Iris pigment epithelial cell (primary cell): ENCODE results near the gene PRELID1.
A peak's percentile ranks its signal among the peaks of the same experiment; 100 is the strongest.
"Not testable (repeated sequence)": the region's sequence is repeated elsewhere in the genome, so short reads cannot be mapped to it uniquely, and the experiment has no call there.

Experiments used
- DNase-seq: peaks from one replicate; pipeline ENCODE4 v3.0.0-alpha.2; 2011; ENCODE audit warnings: low read depth

PRELID1 gene, protein sequence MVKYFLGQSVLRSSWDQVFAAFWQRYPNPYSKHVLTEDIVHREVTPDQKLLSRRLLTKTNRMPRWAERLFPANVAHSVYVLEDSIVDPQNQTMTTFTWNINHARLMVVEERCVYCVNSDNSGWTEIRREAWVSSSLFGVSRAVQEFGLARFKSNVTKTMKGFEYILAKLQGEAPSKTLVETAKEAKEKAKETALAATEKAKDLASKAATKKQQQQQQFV

DNA sequence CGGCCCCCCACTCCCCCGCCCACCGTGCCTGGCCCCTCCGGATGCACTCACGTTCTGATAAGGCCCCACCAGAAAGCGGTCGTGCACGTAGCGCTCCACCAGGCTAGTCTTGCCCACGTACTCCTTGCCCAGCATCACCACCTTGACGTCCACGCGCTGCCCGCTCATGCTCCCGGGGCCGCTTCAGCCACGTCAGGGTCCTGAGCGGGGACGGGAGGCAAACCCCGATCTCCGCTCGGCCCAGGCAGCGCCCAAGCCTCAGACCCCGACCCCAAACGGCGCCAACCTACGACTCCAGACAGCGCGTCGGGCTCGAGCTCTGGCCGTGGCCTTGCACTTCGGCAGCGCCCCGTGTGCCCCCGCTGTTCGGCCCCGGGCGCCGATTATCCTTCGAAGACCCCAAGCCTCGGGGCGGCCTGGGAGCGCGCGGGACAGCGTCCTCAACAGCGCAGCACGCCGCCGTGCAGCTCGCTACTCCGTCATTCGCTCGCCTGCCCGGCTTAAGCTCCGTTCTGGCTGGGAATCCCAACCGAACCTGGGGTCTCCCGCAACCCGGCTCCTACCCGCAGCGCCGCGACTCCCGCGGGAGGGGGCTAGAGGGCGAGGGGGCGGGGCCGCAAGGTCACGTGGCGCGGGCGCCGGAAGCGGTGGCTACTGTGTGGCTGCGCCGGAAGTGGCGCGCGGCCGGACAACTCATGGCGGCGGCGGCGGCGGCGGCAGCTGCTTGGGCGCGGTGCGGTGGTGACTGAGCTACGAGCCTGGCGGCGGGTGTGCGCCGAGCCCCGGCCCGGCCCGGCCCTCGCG lies at the start of gene PRELID1, which contains the start of gene RAB24:
Gene PRELID1, plus strand, starts transcription at position 679 of the 804 bp plus-strand sequence. CDS start 187 bp downstream, outside the sequence.
Gene RAB24, minus strand, starts transcription at position 599 of the 804 bp plus-strand sequence. Its CDS starts 431 bp downstream, at position 168.
- peak; percentile 83 for DNase-seq

DNA sequence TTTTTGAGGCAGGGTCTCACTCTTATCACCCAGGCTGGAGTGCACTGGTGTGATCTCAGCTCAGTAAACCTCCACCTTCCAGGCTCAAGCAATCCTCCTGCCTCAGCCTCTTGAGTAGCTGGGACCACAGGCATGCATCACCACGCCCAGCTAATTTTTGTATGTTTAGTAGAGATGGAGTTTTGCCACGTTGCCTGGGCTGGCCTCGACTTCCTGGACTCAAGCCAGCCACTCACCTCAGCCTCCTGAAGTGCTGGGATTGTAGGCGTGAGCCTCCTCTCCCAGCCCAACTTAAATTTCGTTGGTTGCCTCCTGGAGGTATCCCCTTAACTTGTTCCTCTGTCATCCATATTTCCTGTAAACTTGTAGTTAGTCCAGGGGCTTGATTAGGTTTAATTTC lies 47.3 kb upstream of the PRELID1 start:
- peak; percentile 34 for DNase-seq

- not testable (repeated sequence) for DNase-seq
Observed at GRCh38 chr5:177258711-177259110, 44.9 kb upstream of the PRELID1 start.

DNA sequence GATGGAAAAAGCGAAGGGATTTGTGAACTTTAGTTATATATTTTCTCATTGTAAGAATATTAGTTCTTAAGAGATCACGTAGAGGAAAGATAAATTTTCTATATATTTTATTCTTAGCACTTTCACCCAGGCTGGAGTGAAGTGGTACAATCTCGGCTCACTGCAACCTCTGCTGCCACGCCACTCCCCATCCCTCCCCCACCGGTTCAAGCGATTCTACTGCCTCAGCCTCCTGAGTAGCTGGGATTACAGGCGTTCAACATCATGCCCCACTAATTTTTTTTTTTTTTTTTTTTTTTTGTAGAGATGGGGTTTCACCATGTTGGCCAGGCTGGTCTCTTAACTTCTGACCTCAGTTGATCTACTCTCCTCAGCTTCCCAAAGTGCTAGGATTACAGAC lies 42.6 kb upstream of the PRELID1 start:
- DNase-seq: no peak

GRCh38 chr5:177261510-177261909 lies 42.1 kb upstream of the PRELID1 start:
- DNase-seq: no peak

DNA sequence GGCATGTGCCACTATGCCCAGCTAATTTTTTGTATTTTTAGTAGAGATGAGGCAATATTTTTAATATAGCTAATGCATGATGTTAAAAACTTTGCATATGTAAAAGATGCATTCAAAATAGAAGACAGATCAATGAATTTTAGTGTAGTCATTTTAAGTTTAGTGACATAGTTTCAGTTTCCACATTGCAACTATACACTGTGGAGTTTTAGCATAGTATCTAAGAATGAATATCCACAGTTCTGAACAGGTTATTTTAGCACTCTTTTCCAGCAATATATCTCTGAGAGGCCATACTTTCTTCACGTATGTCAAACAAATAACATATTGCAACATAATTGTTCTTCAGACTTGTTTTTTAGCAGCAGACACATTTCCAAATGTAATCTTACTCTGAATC lies 39.4 kb upstream of the PRELID1 start:
- no peak for DNase-seq

DNA sequence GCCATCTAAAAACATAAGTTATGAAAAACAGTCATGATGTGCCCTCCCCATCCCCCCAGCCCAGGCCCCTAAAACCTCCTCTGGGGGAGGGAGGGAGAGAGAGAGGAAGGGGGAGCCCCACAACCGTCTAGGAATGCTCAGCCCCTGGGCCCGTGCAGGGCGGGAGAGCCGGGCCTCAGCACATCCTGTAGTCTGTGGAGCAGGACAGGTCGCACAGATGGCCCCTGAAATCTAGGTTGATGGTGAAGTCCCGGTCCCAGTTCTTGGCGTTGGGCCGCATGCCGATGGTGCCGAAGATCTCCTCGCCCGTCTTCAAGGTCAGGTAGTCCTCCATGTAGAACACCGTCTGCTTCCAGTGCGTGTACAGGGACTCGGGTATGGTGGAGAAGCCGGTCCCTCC lies 38.2 kb upstream of the PRELID1 start:
- no peak for DNase-seq

DNA sequence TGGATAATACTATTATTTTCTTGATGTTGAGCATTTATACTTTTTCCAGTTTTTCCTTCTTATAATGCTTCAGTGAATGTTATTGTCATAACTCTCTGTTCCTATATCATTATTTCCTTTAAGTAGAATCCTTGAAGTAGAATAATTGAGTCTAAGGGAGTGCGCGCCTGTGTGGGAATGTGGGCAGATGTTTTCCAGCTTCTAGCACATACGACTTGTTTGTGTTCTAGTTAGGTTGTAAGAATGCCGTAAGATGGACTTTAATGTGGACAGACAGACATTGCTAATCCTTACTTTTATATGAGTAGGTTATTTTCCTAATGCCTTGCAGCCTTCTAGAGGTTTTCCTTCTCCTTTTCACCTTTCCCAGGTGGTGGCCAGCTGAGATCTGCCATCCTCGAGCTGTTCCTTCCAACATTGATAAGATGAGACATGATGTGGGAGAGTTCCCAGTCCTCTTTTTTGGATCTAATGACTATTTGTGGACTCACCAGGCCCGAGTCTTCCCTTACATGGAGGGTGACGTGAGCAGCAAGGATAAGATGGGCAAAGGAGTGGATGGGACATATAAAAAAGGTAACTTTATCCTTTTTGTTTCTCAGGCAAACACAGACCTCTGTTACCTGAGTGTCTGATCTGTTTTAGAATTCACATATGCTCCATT lies 34.2 kb upstream of the PRELID1 start:
- no peak for DNase-seq

GRCh38 chr5:177269976-177270375 lies 33.6 kb upstream of the PRELID1 start:
- DNase-seq: no peak

- peak; percentile 24 for DNase-seq
Observed at GRCh38 chr5:177270653-177271052, 32.9 kb upstream of the PRELID1 start.

DNA sequence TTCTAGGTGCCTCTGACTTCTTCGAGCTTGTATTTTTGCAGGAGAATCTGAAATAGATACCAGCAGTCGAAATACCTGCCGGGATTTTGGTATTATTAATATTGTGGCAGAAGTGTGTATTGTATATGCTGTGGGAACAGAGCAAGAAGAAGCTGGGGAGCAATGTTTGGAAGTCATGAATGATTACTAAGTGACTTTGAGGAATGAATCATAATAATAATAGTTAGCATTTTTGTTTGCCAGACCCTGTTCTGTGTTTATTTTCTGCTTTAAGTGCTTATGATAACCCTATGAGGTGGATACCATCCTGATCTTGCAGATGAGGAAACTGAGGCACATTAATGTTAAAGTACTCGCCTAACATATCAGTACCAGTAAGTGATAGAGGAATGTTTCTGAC lies 32.5 kb upstream of the PRELID1 start:
- peak; percentile 42 for DNase-seq

GRCh38 chr5:177275883-177276282 lies 27.7 kb upstream of the PRELID1 start:
- no peak for DNase-seq

GRCh38 chr5:177276886-177277285 lies 26.7 kb upstream of the PRELID1 start:
- peak; percentile 34 for DNase-seq

DNA sequence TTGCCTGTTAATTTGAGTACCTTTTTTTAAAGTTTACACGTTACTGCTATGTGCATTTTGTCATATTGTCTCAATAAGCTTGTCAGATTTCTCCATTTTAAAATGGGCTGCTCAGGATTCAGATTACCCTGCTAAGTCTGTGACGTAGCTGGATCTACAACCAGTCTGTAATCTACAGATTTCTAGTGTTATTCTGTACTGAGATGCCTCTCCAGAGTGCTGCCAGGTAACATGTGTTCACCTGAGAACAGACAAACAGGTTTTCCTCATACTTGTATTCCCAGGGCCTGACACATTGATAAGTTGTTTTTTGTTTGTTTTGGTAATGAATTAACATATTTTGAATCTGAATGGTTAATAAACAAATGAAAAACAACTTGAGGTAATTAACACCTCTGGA lies 15.4 kb upstream of the PRELID1 start:
- DNase-seq: no peak

DNA sequence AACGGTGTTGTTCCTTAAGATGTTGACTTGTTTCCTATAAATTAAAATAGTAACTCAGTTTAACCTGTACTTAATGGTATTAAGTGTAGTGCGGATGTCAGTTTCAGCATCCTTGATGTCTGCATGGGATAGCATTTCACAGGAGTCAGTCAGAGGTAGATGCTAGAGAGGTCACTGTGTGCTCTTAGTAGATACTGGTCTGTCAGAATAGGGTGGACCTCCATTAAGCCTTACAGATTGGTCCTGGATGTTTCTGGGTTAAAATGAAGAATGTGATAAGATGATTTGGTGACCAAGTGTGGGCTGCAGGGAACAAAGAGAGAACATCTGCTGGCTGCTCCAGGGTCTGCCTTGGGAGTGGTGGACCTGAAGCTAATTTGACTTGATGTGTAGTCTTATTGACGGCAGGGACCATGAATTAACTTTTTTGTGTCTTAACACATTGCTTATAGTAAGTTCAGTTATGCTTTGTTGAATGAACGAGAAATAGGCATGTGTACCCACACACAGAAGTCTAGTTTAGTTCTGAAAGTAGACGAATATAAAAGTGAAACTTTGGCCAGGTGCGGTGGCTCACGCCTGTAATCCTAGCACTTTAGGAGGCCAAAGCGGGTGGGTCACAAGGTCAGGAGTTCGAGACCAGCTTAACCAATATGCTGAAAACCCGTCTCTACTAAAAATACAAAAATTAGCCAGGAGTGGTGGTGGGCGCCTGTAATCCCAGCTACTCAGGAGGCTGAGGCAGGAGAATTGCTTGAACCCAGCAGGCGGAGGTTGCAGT lies 12.6 kb upstream of the PRELID1 start:
- no peak for DNase-seq

GRCh38 chr5:177291735-177292134 lies 11.9 kb upstream of the PRELID1 start:
- no peak for DNase-seq

GRCh38 chr5:177293819-177294581 lies 9.6 kb upstream of the PRELID1 start:
- DNase-seq: no peak

GRCh38 chr5:177294632-177295031 lies 9.0 kb upstream of the PRELID1 start:
- DNase-seq: no peak

DNA sequence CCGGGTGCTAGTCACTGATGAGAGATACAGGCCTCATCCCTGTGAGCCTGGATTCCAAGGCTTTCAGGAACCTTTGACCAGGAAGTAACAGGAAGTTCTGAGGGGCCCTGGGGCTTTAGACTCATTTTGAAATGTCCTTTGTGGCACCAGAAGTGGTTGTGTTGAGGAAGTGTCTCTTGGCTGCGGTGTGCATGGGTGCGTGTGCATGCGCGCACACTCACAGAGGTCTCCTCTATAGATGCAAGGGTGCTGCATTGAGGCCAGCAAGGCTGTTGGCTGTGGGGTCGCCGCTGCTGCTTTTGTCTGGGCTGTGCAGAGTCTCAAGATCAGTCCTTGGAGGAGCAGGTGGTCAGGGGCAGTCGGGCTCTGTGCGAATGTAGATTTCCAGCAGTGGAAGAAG lies 7.7 kb upstream of the PRELID1 start:
- no peak for DNase-seq

DNA sequence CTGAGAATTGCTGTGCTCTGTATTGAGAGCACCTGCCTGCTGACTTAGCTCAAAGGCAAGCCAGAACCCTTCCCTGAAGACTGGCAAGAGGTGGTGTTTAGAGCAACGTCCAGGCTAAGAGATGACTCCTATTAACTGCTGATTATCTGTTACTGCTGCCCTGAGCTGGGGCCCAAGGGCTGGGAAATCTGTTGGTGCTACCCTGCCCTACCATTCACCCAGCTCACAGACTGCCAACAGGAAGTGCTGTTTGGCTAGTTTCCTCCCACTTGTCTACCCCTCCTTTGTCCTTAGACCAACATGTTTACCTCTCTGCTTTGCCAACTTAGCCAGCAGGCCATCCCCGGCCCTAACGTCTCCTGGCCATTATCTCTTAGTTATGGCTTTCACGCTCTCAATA lies 7.0 kb upstream of the PRELID1 start:
- DNase-seq: no peak

- DNase-seq: no peak
Observed at GRCh38 chr5:177297922-177298321, 5.7 kb upstream of the PRELID1 start.
